Mammary epithelial cell (primary cell): ENCODE data around the gene GALNTL6.
"Not testable (repeated sequence)": the region's sequence is repeated elsewhere in the genome, so short reads cannot be mapped to it uniquely, and the experiment has no call there.

Source experiments
- CTCF ChIP-seq, 2 donors: IDR thresholded peaks in 1 of 2; conservative IDR thresholded peaks in 1 of 2; 2 replicates each; pipeline ENCODE4 v1.5.1; 2011 to 2012; ENCODE audit warnings: inconsistent platforms in 2 of 2, low read length in 2 of 2, mild to moderate bottlenecking in 2 of 2, control low read depth in 1 of 2, low read depth in 1 of 2; ENCODE audit not compliant: insufficient read depth in 1 of 2; ENCODE audit errors: extremely low read depth in 1 of 2
- EZH2 ChIP-seq: IDR thresholded peaks from 2 replicates; pipeline ENCODE4 v1.6.1; 2012; ENCODE audit warnings: low read length, inconsistent platforms, borderline replicate concordance

DNA sequence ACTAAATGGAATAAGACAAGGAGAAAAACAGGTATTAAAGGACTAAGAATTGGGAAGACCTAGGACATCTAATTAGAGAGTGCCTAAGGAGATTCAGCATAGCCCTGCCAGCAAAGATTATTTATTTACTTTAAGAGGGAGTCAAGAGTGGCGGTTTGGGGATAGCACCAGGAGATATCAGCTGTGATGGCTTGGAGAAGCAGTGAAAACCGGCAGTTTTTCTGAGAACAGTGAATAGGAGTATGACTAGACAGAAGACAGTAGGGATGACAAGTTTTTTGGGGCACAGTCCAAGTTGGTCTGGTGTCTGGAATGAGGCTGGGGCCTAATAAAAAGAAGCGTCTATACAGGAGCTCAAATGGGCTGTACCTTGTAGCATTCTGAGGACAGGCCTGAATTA lies 1143.1 kb downstream of the GALNTL6 start:
- TF ChIP-seq CTCF (conservative IDR thresholded peaks at IDR 0.05 in 1 of 2, IDR thresholded peaks at IDR 0.05 in 1 of 2; ENCODE audit: extremely low read depth in 1 of 2, insufficient read depth in 1 of 2, low read depth in 1 of 2, low read length in 2 of 2); EZH2: not testable (repeated sequence)
